DOHH2 (cell line): ENCODE data around the gene NPEPL1.

Experiments used
- H3F3A ChIP-seq: fragments of 200-600 bp; sonication (generic), shearing (Covaris generic); 2 replicates; pipeline ENCODE4 v1.6.0; 2016; ENCODE audit warnings: antibody characterized with exemption, mild to moderate bottlenecking; ENCODE audit not compliant: control insufficient read depth, insufficient read depth
- H3K27ac ChIP-seq: fragments of 200-600 bp; sonication (generic); 2 replicates; pipeline ENCODE4 v1.5.1; 2014; ENCODE audit warnings: low read depth, mild to moderate bottlenecking, low read length, moderate library complexity
- H3K27me3 ChIP-seq: fragments of 200-600 bp; sonication (generic); 2 replicates; pipeline ENCODE4 v1.6.1; 2014; ENCODE audit warnings: mild to moderate bottlenecking, low read length, mixed read lengths; ENCODE audit not compliant: control insufficient read depth
- H3K36me3 ChIP-seq: fragments of 200-600 bp; sonication (generic); 2 replicates; pipeline ENCODE4 v1.6.1; 2014; ENCODE audit warnings: mild to moderate bottlenecking, low read length, moderate library complexity, mixed read lengths; ENCODE audit not compliant: control insufficient read depth
- H3K4me1 ChIP-seq: fragments of 200-600 bp; sonication (generic); 2 replicates; pipeline ENCODE4 v1.6.1; 2014; ENCODE audit warnings: mild to moderate bottlenecking, low read length, mixed read lengths; ENCODE audit not compliant: control insufficient read depth
- H3K4me2 ChIP-seq: fragments of 200-600 bp; sonication (generic); 2 replicates; pipeline ENCODE4 v1.6.0; 2014; ENCODE audit warnings: mild to moderate bottlenecking, low read length, moderate library complexity
- H3K4me3 ChIP-seq: fragments of 200-600 bp; sonication (generic); 2 replicates; pipeline ENCODE4 v1.5.1; 2014; ENCODE audit warnings: mild to moderate bottlenecking, low read length, mixed read lengths
- H3K79me2 ChIP-seq: fragments of 200-600 bp; sonication (generic); 2 replicates; pipeline ENCODE4 v1.6.1; 2014; ENCODE audit warnings: mild to moderate bottlenecking, low read length, mixed read lengths; ENCODE audit not compliant: control insufficient read depth
- H3K9me2 ChIP-seq: fragments of 200-600 bp; sonication (generic); replicated peaks from 2 replicates; pipeline ENCODE4 v1.6.1; 2014; ENCODE audit warnings: mild to moderate bottlenecking, low read length, mixed read lengths; ENCODE audit not compliant: control insufficient read depth
- H3K9me3 ChIP-seq: fragments of 200-600 bp; sonication (generic); 2 replicates; pipeline ENCODE4 v1.6.1; 2014; ENCODE audit warnings: antibody characterized with exemption, low read length, mixed read lengths; ENCODE audit not compliant: control insufficient read depth, insufficient read depth
- H4K20me1 ChIP-seq: fragments of 200-600 bp; sonication (generic); 2 replicates; pipeline ENCODE4 v1.6.0; 2014; ENCODE audit warnings: low read depth, mild to moderate bottlenecking, antibody characterized with exemption, low read length, moderate library complexity; ENCODE audit not compliant: control insufficient read depth, insufficient read depth
- CTCF ChIP-seq: fragments of 200-600 bp; sonication (generic); IDR thresholded peaks from one replicate; pipeline ENCODE4 v1.5.1; 2014; ENCODE audit warnings: antibody characterized with exemption, mild to moderate bottlenecking, low read depth, low read length; ENCODE audit not compliant: poor library complexity, severe bottlenecking
- EZH2phosphoT487 ChIP-seq: fragments of 200-600 bp; sonication (generic); IDR thresholded peaks from 2 replicates; pipeline ENCODE4 v1.6.1; 2017; ENCODE audit warnings: borderline replicate concordance, mild to moderate bottlenecking, antibody characterized with exemption, low read length, moderate library complexity, mixed read lengths

NPEPL1 gene

DNA sequence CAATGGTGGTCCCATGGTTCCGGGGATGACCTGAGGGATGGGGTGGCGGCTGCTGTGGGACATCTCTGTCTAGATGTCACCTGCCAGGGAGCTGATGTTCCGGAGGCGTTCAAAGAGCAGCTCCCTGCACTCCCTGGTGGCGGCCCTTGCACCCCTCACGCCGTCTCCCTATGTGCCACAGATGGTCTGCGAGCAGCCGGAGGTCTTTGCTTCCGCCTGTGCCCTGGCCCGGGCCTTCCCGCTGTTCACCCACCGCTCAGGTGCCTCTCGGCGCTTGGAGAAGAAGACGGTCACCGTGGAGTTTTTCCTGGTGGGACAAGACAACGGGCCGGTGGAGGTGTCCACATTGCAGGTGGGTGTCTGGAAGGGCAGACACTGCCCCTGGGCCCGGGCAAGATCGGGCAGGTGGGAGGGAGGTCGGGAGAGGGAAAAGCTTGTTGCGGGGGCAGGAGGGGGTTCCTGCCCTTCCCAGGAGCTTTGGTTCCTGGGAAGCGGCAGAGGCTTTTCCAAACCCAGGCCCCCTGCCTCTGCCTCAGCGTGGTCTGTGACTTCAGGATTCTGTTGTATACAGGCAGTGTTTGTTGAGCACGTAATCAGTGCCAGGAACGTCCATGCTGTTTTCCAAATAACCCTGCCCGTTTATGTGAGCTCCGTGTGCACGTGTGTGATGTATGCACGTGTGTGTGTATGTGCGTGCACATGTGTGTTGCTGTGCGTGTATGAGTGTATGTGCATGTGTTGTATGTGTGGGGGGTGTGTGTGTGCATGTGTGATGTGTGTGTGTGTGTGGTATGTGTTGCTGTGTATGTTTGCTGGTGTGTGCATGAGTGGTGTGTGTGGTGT is 1.9 kb downstream of the NPEPL1 start:
- no peaks in the 10 kb centered on the region for H3K9me3 ChIP-seq
- H3K9me2 ChIP-seq, result no peaks in the 10 kb centered on the region
- peaks cover 6% of the 10 kb centered on the region; the same call in 1 of the 2 replicates for H3K4me1 ChIP-seq
- no peaks in the 10 kb centered on the region for H3K36me3 ChIP-seq
- H3K27me3 ChIP-seq, result no peaks in the 10 kb centered on the region
- TF ChIP-seq EZH2phosphoT487, result no peak
- TF ChIP-seq CTCF, result no peak
- H3K4me2 ChIP-seq, result no peak overlapping the region
- H3K79me2 ChIP-seq, result no peaks in the 10 kb centered on the region
- no peak overlapping the region for H3K4me3 ChIP-seq
- H4K20me1 ChIP-seq, result no peaks in the 10 kb centered on the region
- H3K27ac ChIP-seq, result no peak overlapping the region
- H3F3A ChIP-seq, result 0 out of 2 replicates have a peak, but pooled peaks cover 3% of the 10 kb centered on the region

- H3K36me3 ChIP-seq, result no peaks in the 10 kb centered on the region
- H3K27me3 ChIP-seq, result no peaks in the 10 kb centered on the region
- no peaks in the 10 kb centered on the region for H3K79me2 ChIP-seq
- no peaks in the 10 kb centered on the region for H3K9me3 ChIP-seq
- peaks cover 6% of the 10 kb centered on the region; the same call in 1 of the 2 replicates for H3K4me1 ChIP-seq
- no peak overlapping the region for H3K4me3 ChIP-seq
- H3F3A ChIP-seq, result 0 out of 2 replicates have a peak, but pooled peaks cover under 1% of the 10 kb centered on the region
- no peak overlapping the region for H3K4me2 ChIP-seq
- TF ChIP-seq CTCF (no peak), EZH2phosphoT487 (no peak)
- H4K20me1 ChIP-seq, result no peaks in the 10 kb centered on the region
- no peak overlapping the region for H3K27ac ChIP-seq
- no peaks in the 10 kb centered on the region for H3K9me2 ChIP-seq
Observed at GRCh38 chr20:58695084-58695722, 2.6 kb downstream of the NPEPL1 start.

DNA sequence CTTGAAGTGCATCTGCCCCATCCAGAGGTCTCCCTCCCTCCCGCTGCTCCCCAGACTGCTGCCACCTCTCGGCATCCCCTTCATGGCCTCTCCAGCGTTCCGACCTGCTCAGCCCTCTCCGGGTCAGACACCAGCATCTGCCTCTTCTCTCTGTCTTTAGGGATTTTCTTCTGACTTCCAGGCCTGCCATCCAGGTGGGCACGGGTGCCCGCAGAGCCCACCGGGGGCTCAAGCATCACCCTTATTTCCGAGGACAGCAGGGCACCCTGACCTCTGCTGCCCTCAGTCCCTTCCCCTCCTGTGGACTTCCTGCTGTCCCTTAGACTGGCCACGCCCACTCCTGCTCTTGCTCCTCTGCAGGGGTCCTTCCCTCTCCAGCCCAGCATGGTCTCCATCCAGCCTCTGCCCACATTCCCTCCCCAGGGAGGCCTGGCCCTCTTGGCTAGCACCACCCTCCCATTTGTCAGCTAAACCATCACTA is 3.3 kb downstream of the NPEPL1 start:
- Histone ChIP-seq H4K20me1 (no peaks in the 10 kb centered on the region), H3K4me1 (peaks cover 6% of the 10 kb centered on the region; the same call in 1 of the 2 replicates), H3F3A (no peaks in the 10 kb centered on the region), H3K4me2 (no peak overlapping the region), H3K27me3 (no peaks in the 10 kb centered on the region), H3K79me2 (no peaks in the 10 kb centered on the region), H3K4me3 (no peak overlapping the region), H3K9me3 (no peaks in the 10 kb centered on the region), H3K9me2 (no peaks in the 10 kb centered on the region), H3K27ac (no peak overlapping the region), H3K36me3 (no peaks in the 10 kb centered on the region)
- TF ChIP-seq EZH2phosphoT487 (no peak), CTCF (no peak)
